Stimulated activated CD4-positive, alpha-beta T cell treated with anti-CD3 and anti-CD28 coated beads, Interleukin-4, amount 100 ng/mL, for 48 hours (primary cell): Measurements from ENCODE around the gene METTL26.
"Not testable (repeated sequence)": the region's sequence is repeated elsewhere in the genome, so short reads cannot be mapped to it uniquely, and the experiment has no call there.

Source experiments
- DNase-seq, 2 donors: peaks; one replicate each; pipeline ENCODE4 v3.0.0-alpha.2; 2020; ENCODE audit warnings: low read depth in 2 of 2

The METTL26 gene

DNA sequence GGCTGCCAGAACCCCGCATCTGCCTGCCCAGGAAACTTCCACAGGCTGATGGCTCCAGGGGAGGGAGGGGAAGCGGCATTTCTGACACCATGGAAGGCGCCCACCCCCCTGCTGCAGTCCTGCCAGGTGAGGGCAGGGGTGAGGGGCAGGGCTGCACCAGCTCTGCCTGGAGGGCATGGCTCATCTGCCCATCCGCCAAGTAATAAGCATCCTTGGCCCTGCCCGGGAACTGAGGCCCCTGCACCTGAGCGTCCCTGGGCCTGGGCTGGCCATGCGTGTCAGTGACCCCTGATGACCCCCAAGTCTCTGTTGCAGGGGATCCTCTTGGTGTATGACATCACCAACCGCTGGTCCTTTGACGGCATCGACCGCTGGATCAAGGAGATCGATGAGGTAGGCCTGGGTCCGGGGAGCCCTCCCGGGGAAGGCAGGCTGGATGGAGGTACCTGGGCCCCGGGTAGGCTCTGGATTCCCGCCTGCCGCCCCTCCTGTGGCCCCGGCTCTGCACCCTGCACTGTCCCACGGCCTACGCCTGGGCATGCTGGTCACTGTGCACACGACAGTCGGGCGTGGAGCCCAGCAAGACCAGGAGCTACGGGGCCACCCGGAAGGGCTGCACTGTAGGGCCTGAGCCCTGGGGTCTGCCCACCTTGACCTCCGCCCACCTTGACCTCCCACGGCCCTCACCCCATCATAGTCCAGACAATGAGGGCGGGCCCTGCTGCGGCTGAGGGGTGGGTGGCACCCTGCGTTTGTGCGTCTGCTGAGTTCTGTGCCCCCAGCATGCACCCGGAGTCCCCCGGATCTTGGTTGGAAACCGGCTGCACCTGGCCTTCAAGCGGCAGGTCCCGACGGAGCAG is 10.8 kb downstream of the METTL26 start:
- no peak for DNase-seq

GRCh38 chr16:624526-625070 is 11.5 kb downstream of the METTL26 start:
- no peak for DNase-seq

DNA sequence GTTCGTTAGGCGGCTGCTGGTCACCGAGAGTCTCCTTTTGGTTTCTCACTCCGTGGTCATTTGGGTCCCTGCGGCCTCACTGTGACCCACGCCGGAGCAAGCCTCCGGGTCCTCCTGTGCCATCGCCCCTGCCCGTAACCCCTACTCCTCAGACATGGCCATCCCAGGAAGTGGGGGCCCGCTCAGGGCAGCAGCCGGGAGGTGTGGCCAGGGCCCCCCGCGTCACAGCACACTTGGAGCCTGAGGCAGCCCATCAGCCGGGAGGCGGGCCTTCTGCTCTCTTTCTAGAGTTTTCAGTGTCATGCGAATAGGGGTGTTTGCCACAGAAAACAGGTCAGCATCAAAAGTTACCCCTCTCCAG is 13.2 kb downstream of the METTL26 start:
- DNase-seq = no peak

DNA sequence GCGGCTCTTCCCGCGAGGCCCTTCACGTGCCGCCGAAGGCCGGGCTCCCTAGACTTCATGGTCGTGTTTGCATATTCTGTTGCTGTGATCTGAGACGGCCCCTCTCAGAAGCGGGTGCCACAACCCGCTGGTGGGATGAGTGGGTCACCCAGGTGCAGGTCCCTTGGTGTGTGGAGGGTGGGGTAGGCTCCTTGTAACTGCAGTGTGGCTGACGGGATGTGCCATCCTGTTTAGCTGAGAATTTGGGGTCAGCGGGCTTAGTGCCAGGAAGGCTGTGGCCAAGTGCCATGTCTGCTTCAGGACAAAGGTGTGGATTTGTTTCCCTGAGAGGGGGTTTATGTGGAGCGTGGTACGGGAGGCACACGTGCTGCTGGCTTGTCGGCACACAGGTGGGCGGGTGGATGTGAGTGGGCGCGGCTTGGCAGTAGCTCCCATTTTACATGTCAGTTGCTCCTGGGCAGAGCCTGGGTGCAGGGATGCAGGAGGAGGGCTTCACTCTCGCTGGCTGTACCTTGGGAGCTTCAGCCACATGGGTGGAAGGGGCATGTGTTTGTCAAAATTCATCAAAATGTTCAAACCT is 14.5 kb downstream of the METTL26 start:
- DNase-seq = no peak

- no peak for DNase-seq
Measured at GRCh38 chr16:620700-621525, 15.2 kb downstream of the METTL26 start.

GRCh38 chr16:619476-620100 is 16.5 kb downstream of the METTL26 start:
- no peak for DNase-seq

DNA sequence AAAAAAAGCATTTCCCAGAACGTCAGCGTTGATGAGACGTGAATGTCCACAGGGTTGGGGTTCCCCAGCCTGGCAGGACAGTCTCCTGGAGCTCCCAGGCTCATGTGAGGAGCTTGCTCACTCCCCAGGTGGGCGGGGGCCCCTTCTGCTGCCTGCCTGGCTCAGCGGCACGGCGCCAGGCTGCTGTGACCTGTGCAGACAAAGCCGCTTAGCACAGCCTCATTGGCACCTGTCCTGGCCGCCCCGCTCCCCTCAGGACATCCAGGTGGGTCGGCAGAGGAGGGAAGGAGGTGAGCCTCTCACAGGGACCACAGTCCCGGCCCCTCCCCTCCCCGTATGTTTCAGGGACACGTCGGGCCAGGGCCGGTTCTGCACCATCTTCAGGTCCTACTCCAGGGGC is 18.2 kb downstream of the METTL26 start:
- DNase-seq = no peak

GRCh38 chr16:616733-617586 is 19.1 kb downstream of the METTL26 start:
- no peak for DNase-seq

DNA sequence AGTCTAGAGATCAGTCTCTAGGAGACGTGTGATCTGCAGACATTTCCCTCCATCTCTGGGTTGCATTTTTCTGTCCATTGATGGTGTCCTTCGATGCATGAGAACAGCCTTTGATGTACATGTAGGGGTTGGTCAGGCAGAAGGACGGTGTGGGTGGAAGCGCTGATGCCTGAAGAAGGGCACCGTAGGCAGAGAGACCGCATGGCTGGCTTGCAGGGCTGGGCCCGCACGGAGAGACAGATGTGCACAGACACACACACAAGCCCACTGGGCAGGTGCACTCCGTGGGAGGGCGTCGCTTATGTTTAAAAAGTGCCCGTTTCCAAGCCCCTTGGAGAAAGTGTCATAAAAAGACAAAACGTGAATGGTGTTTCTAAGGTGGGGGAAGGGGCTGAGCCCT is 21.0 kb downstream of the METTL26 start:
- DNase-seq = no peak

GRCh38 chr16:610513-611381 is 25.4 kb downstream of the METTL26 start:
- peak; percentile 61 to 66 for DNase-seq

DNA sequence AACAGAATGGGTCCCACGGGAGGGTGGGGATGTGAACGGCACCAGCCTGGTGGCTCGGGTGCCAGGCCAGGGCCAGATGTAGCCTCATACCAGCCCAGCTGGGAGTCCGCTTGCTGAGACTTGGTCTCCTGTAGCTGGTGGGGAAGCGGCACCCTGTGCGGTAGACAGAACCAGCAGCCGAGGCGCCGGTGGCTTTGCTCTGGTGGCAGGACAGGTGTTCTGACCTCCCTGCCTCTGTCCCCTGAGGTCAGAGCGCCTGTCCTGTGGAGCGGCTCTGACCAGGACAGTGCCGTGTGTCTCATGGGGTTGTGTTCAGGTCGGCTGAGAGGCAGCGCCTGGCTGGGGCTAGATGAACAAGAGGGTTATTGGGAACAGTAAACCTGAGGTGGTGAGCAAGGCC is 26.1 kb downstream of the METTL26 start:
- DNase-seq = no peak

GRCh38 chr16:609316-609715 is 26.8 kb downstream of the METTL26 start:
- DNase-seq = no peak

DNA sequence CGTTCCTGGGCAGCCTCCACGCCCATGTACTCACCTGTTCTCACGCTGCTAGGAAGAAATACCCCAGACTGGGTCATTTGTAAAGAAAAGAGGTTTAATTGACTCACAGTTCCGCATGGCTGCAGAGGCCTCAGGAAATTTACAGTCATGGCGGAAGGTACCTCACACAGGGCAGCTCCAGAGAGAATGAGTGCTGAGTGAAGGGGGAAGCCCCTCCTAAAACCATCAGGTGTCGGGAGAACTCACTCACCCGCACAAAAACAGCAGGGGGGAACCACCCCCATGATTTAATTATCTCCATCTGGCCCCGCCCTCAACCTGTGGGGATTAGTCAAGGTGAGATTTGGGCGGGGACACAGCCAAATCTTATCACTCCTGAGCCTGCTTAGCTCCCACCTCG is 28.1 kb downstream of the METTL26 start:
- peak; percentile 44 to 49 for DNase-seq

- no peak for DNase-seq
Measured at GRCh38 chr16:606656-607307, 29.3 kb downstream of the METTL26 start.

GRCh38 chr16:603933-604332 is 32.2 kb downstream of the METTL26 start:
- no peak for DNase-seq

DNA sequence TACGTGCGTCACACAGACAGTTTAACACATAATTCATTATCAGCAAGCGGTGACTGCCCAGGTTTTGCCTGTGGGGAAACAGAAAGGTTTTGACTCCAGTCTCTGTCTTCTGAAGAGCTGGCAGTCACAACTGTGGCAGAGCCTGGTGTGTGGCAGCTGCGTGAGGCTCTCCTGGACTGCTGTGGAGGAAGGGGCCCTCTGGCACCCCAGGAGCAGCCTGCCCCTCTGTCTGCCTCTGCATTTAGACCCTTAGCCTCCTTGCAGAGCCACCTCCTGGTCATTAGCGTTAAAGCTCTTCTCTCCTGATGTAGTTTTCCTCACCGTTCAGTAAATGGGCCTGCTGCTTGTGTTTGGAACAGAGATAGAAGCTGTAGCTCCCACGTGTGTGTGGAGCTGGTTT is 35.3 kb downstream of the METTL26 start:
- DNase-seq = no peak

GRCh38 chr16:598823-599739 is 37.0 kb downstream of the METTL26 start:
- no peak for DNase-seq

GRCh38 chr16:597655-598054 is 38.5 kb downstream of the METTL26 start:
- DNase-seq = not testable (repeated sequence)

GRCh38 chr16:596736-597060 is 39.4 kb downstream of the METTL26 start:
- DNase-seq = no peak
